Panc1 (cell line): ENCODE results near the gene MEP1B. TPM values are rescaled to one million over a fixed set of nuclear protein-coding genes. Genes with fewer than 3 reads are reported as not detected.

ENCODE experiments used
- ATAC-seq: fragments of 200-7000 bp; cut with Tn5 transposase; 2 replicates; pipeline ENCODE4 v1.9.1; 2020; ENCODE audit warnings: mild to moderate bottlenecking, moderate library complexity
- BruUV-seq: library from RNA; stranded (reverse); fragments of 400-500 nt; replicated peaks from 2 replicates; lab custom pipeline; 2021; lab: Mats Ljungman, UMichigan
- CTCF ChIA-PET: fragments of 300-600 bp; sonication (Branson Sonifier 250); formaldehyde crosslinking; loops from one replicate; lab custom pipeline; 2022; ENCODE audit warnings: antibody characterized with exemption; lab: Charles Lee
- POLR2A ChIA-PET: fragments of 300-600 bp; sonication (Branson Sonifier 250); formaldehyde crosslinking; loops from one replicate; lab custom pipeline; 2022; ENCODE audit warnings: antibody characterized with exemption; lab: Charles Lee
- DNase-seq: peaks from one replicate; pipeline ENCODE4 v3.0.0-alpha.2; 2010; ENCODE audit warnings: low read depth, low spot score
- H3K27ac ChIP-seq: 2 replicates; pipeline ENCODE4 v1.5.1; 2011; ENCODE audit warnings: mild to moderate bottlenecking, low read length, inconsistent platforms
- H3K27me3 ChIP-seq: fragments of 200-500 bp; sonication (Bioruptor generic); 2 replicates; pipeline ENCODE4 v1.6.0; 2014; ENCODE audit warnings: low read length, inconsistent platforms; ENCODE audit not compliant: control insufficient read depth, insufficient read depth
- H3K36me3 ChIP-seq: fragments of 200-500 bp; sonication (Bioruptor generic); 2 replicates; pipeline ENCODE4 v1.5.1; 2014; ENCODE audit warnings: inconsistent platforms, mild to moderate bottlenecking, low read length, moderate library complexity; ENCODE audit not compliant: control insufficient read depth, insufficient read depth
- H3K4me1 ChIP-seq: 2 replicates; pipeline ENCODE4 v1.5.1; 2011; ENCODE audit warnings: inconsistent platforms, mild to moderate bottlenecking, low read length, moderate library complexity; ENCODE audit not compliant: control insufficient read depth, insufficient read depth
- H3K4me3 ChIP-seq, 2 experiments: 2 replicates each; pipeline ENCODE4 v1.5.1; 2011 to 2012; ENCODE audit warnings: low read depth in 2 of 2, low read length in 2 of 2, mild to moderate bottlenecking in 2 of 2, inconsistent platforms in 1 of 2, moderate library complexity in 1 of 2
- H3K9me3 ChIP-seq: fragments of 200-500 bp; sonication (Bioruptor generic); 2 replicates; pipeline ENCODE4 v1.5.1; 2014; ENCODE audit warnings: low read depth, mild to moderate bottlenecking, inconsistent platforms, low read length, moderate library complexity; ENCODE audit not compliant: control insufficient read depth, insufficient read depth
- CTCF ChIP-seq: fragments of 450-650 bp; IDR thresholded peaks from 2 replicates; pipeline ENCODE4 v1.5.1; 2017; ENCODE audit warnings: mild to moderate bottlenecking
- POLR2AphosphoS5 ChIP-seq: IDR thresholded peaks from 2 replicates; pipeline ENCODE4 v1.6.1; 2012; ENCODE audit warnings: mild to moderate bottlenecking, low read depth, low read length, moderate library complexity
- REST ChIP-seq, 2 experiments: IDR thresholded peaks; 2 replicates each; pipeline ENCODE4 v1.6.1; 2011 to 2012; ENCODE audit warnings: low read depth in 2 of 2, control low read depth in 1 of 2, low read length in 1 of 2, mild to moderate bottlenecking in 1 of 2, moderate library complexity in 1 of 2; ENCODE audit not compliant: insufficient read depth in 1 of 2
- SIN3A ChIP-seq: IDR thresholded peaks from 2 replicates; pipeline ENCODE4 v1.6.1; 2012; ENCODE audit warnings: low read depth, mild to moderate bottlenecking, low read length, moderate library complexity, borderline replicate concordance; ENCODE audit not compliant: insufficient read depth
- TCF7L2 ChIP-seq: IDR thresholded peaks from 2 replicates; pipeline ENCODE4 v1.6.1; 2011; ENCODE audit warnings: mild to moderate bottlenecking, low read depth, low read length, inconsistent platforms
- in situ Hi-C: cut with HindIII; loops from 2 replicates; pipeline ENCODE4 v1.10.0; 2016; ENCODE audit warnings: low sequenced_read_pairs, low pct_unique_long_range_greater_than_20kb
- intact Hi-C: fragments of 100-400 bp; cut with micrococcal nuclease; formaldehyde crosslinking; loops from one replicate; pipeline ENCODE4 v1.10.0; 2022; ENCODE audit not compliant: unreplicated experiment
- total RNA-seq: library from RNA; stranded (reverse); gene quantifications from one replicate; pipeline ENCODE4 v1.2.1, GENCODE V29; 2021; ENCODE audit not compliant: unreplicated experiment

The MEP1B gene
- total RNA-seq, 1 experiment from 2014 or later, result 0.28 TPM

- intact Hi-C loops, result no loop called here
- Histone ChIP-seq H3K27me3 (no peaks in the 10 kb centered on the region), H3K4me3 (no peak overlapping the region), H3K36me3 (no peaks in the 10 kb centered on the region), H3K4me1 (no peaks in the 10 kb centered on the region), H3K27ac (no peak overlapping the region), H3K9me3 (no peaks in the 10 kb centered on the region)
- no peak for DNase-seq
- no peak for ATAC-seq
- CTCF ChIA-PET, result no interaction called here
- POLR2A ChIA-PET, result no interaction called here
- no TSS peak for BruUV-seq
- in situ Hi-C loops, result no loop called here
- TF ChIP-seq TCF7L2 (no peak), POLR2AphosphoS5 (no peak), SIN3A (no peak), CTCF (no peak)
Observed at GRCh38 chr18:32264401-32264800, 74.6 kb downstream of the MEP1B start.

- POLR2A ChIA-PET, result no interaction called here
- no peaks in the 10 kb centered on the region for H3K4me1 ChIP-seq
- no peaks in the 10 kb centered on the region for H3K9me3 ChIP-seq
- intact Hi-C loops (no loop called here), in situ Hi-C loops (no loop called here)
- BruUV-seq, result no TSS peak
- H3K27me3 ChIP-seq, result no peaks in the 10 kb centered on the region
- no peak overlapping the region for H3K4me3 ChIP-seq
- no peak for ATAC-seq
- no peak overlapping the region for H3K27ac ChIP-seq
- no peak for DNase-seq
- CTCF ChIA-PET, result no interaction called here
- no peaks in the 10 kb centered on the region for H3K36me3 ChIP-seq
- TF ChIP-seq SIN3A, result no peak
- no peak for TF ChIP-seq TCF7L2
- TF ChIP-seq REST (IDR thresholded peaks at IDR 0.05; ENCODE audit: insufficient read depth in 1 of 2, low read depth in 2 of 2, low read length in 1 of 2), result no peak
- TF ChIP-seq CTCF, result no peak
- TF ChIP-seq POLR2AphosphoS5, result no peak
Observed at GRCh38 chr18:32267463-32267862, 77.6 kb downstream of the MEP1B start.

Other genes starting within 250 kb of the MEP1B start
- gene TRAPPC8, start 246.9 kb upstream of the MEP1B start, total RNA-seq, result 35.3 TPM
- gene RNF125, start 171.2 kb upstream of the MEP1B start, total RNA-seq, result 0.57 TPM
- 27.3 TPM for gene RNF138, start 98.2 kb upstream of the MEP1B start, total RNA-seq